Muscle of back (tissue), 11 donors: ENCODE results near the gene MAD1L1. TPM values are rescaled to one million over a fixed set of nuclear protein-coding genes. Genes with fewer than 3 reads are reported as not detected.

Experiments
- DNase-seq, 3 donors: peaks; one replicate each; pipeline versions ENCODE4 v3.0.0 to v3.0.0-alpha.2; 2013
- polyA plus RNA-seq, 10 donors: library from polyadenylated mRNA; unstranded; fragments of 120-200 nt; gene quantifications; one replicate each; pipeline ENCODE4 v1.2.1, GENCODE V29; 2013; ENCODE audit not compliant: insufficient read length in 10 of 10

MAD1L1 gene
- polyA plus RNA-seq, 10 donors = 15.4 to 25.7 (median 22.0) TPM

GRCh38 chr7:1917221-1918062, 315.3 kb downstream of the MAD1L1 start:
- DNase-seq = no peak

- DNase-seq = no peak
Measured at GRCh38 chr7:1916601-1916970, 316.2 kb downstream of the MAD1L1 start.

GRCh38 chr7:1915956-1916600, 316.7 kb downstream of the MAD1L1 start:
- no peak for DNase-seq

DNA sequence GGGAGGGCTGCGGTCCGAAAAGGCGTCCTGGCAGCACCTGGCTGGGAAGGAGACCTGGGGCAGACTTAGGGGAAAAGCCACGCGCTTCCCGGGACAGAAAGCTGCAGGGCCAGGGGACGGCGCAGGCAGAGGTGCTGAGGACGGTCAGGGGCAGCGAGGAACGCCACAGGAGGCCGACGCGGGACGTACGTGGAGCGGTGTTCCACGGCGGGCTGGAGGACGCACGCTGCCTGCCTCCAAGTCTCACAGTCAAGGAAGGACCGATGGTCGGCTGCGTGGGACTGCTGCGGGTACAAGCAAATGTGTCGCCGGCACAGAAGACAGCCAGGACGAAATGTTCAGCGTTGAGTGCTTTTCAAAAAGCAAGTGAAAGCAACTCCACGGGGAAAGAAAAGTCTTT, 317.4 kb downstream of the MAD1L1 start:
- no peak for DNase-seq

DNA sequence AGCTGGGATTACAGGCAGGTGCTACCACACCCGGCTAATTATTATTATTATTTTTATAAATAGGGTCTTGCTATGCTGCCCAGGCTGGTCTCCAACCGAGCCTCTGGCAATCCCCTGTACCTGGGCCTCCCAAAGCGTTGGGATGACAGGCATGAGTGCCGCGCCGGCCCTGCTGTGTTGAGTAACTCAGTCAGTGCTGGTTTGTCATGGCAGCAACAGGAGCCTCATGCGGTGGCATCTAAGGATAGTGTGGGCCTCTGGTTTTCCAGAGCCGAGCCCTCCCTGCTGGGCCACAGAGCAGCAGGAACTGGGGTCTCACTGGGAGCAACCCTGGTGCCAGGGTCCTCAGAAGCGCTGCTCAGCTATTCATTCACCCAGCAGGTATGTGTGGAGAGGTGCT, 318.0 kb downstream of the MAD1L1 start:
- no peak for DNase-seq

- DNase-seq = peak in 2 of 3 donors; percentile 35 to 64
Measured at GRCh38 chr7:1914321-1914720, 318.4 kb downstream of the MAD1L1 start.

GRCh38 chr7:1913466-1914282, 319.1 kb downstream of the MAD1L1 start:
- DNase-seq = no peak

DNA sequence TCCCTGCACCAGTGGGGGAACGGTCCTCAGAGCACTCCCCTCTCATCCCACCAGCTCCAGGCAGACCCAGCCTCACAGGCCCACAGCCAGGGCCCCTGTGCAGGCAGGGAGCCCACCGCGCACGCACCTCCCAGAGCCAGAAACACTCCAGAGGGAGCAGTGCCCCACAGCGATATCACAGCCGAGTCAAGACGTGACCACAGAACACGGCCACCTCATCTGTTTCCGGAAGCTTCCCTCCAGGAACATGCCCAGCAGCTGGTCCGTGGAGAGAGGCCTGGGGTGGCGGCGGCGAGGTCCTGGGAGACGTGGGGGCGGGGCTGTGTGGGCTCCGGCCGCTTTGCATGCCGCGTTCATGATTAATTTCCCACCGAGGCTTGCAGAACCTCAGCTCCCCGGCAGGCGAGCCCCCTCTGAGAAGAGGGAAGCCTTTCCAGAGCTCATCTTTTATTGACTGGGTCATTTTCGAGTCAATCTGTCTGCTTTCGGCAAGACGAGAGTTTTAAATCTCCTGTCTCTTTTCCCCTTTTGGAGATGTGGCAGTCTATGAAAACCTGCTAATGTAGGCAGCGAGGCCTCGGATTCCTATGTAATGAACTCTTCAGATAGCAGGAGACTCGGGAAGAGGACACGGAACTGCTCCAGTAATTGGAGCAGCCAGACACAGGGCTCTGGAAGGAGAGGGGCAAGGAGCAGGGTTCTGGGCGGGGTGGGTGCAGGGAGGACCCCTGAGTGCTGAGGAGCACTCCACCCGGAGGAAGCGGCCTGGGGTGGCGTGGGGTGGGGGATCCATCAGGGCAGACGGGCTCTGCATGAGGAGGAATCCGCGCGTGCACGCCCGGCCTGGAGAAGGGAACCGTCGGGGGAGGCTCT, 319.9 kb downstream of the MAD1L1 start:
- peak; percentile 27 to 80 (median 70) for DNase-seq

GRCh38 chr7:1911571-1911970, 321.2 kb downstream of the MAD1L1 start:
- DNase-seq = no peak

GRCh38 chr7:1910827-1911226, 321.9 kb downstream of the MAD1L1 start:
- DNase-seq = no peak

- DNase-seq = no peak
Measured at GRCh38 chr7:1910081-1910685, 322.6 kb downstream of the MAD1L1 start.

DNA sequence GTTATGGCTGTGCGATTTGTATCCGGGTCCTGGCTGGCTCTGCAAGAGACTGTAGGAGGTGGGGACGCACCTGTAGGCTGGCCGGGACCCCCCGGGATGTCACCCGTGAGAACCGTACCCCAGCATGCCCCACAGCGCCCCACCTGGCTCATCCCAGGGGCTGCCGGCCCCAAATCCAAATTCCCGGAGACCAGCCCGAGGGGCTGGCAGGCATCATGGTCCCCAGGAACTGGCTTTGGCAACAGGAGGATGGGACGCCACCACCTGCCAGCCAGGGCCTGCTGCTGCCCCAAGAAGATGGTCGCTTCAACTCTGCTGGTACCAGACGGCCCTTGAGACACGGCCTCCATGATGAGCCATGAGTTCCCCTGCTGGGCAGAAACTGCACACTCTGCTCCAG, 323.3 kb downstream of the MAD1L1 start:
- no peak for DNase-seq

GRCh38 chr7:1908823-1909420, 323.8 kb downstream of the MAD1L1 start:
- DNase-seq = no peak

DNA sequence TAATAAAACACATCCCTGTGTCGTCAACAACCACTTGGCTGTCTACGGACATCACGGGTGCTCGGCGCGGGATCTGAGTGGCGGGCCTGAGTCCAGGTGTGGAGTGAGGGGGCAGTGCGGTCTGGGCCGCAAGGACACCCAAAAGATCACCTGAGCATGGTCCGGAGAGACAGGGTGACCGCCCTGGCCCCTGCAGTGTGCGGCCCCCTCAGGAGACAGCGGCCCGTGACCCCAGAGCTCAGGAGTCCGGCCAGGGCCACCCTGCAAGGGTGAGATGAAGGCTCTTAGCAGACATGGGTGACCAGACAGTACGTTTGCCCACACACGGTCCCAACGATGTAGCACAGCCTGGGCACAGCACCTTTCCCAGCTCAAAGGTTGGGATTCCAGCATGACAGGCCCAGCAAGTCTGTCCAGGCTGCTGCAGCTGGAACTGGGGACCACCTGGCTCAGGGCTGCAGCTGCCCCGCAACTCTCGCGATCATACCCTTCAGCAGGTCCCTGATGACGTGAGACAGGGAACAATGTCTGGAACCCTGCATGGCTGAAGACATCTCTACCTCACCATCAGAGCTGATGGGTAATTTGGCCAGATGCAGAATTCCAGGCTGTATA, 324.9 kb downstream of the MAD1L1 start:
- no peak for DNase-seq

GRCh38 chr7:1906988-1907745, 325.6 kb downstream of the MAD1L1 start:
- no peak for DNase-seq

- DNase-seq = no peak
Measured at GRCh38 chr7:1906087-1906830, 326.5 kb downstream of the MAD1L1 start.

DNA sequence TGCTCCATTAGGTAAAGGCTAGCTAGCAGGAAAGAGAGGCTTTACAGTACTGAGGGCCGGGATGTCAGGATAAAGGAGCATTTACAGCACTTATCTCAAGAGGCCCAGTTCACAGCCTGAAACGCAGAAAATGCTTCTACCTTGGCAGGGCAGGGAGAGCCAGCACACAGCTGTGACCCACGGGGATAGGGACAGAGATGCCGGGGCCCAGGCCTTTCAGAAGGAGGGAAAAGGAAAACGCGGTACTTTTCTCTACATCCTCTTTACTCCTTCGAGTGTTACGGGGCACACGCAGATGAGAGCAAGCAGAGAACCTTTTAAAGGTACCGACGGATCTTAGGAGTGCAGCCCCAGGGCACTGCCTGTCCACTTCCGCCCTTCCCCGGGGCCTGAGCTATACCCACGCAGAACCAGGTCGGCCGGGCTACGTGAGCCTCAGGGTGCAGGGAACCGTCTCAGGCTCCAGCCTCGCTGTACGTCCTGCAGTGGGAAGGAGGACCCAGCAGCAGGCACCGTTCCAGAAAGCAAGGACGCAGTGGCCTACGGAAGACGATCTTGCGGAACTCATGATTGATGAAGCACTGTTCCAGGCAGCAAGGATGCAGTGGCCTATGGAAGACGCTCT, 330.4 kb downstream of the MAD1L1 start:
- DNase-seq = no peak
